AG04450 (cell line): ENCODE data around the gene H19. TPM values are rescaled to one million over a fixed set of nuclear protein-coding genes. Genes with fewer than 3 reads are reported as not detected.

Experiments
- CTCF ChIA-PET: fragments of 300-600, 350-600 bp; formaldehyde crosslinking; extraction: SDS; loops from one replicate; lab custom pipeline; 2022; ENCODE audit warnings: antibody characterized with exemption, inconsistent platforms; lab: Charles Lee
- POLR2A ChIA-PET: fragments of 350-600 bp; formaldehyde crosslinking; extraction: SDS; loops from one replicate; lab custom pipeline; 2021; ENCODE audit warnings: antibody characterized with exemption, inconsistent platforms; lab: Yijun Ruan, JAX
- DNase-seq: peaks from one replicate; pipeline ENCODE4 v3.0.0-alpha.2; 2011; ENCODE audit warnings: low read depth, low spot score
- H3K27ac ChIP-seq: one replicate; pipeline ENCODE4 v1.5.1; 2012; ENCODE audit warnings: low read depth, low read length, control low read depth
- H3K27me3 ChIP-seq: one replicate; pipeline ENCODE4 v1.6.0; 2012; ENCODE audit warnings: low read length; ENCODE audit not compliant: control insufficient read depth, insufficient read depth
- H3K4me3 ChIP-seq: 2 replicates; pipeline ENCODE4 v1.5.1; 2011; ENCODE audit warnings: mild to moderate bottlenecking, low read depth, low read length, control low read depth
- H3K9me3 ChIP-seq: 2 replicates; pipeline ENCODE4 v1.5.1; 2012; ENCODE audit warnings: low read length; ENCODE audit not compliant: control insufficient read depth, insufficient read depth
- polyA minus RNA-seq: library from RNA; depleted of rRNA, polyadenylated mRNA; stranded (reverse); fragments of >200 nt; gene quantifications from 2 replicates; pipeline ENCODE4 v1.2.3, GENCODE V29; 2011; rRNA and poly(A)+ RNA removed
- polyA plus RNA-seq: library from polyadenylated mRNA; depleted of rRNA; stranded (reverse); fragments of >200 nt; gene quantifications from 2 replicates; pipeline ENCODE4 v1.2.3, GENCODE V29; 2011; rRNA removed
- TF ChIP-seq, protein P1 (sequence below): IDR thresholded peaks from 2 replicates; pipeline ENCODE4 v1.5.1; 2011; ENCODE audit warnings: low read depth, low read length, control low read depth, inconsistent platforms

Gene H19
- polyA plus RNA-seq = 0.10 and 0.21 TPM in 2 replicates
- not detected in 2 replicates for polyA minus RNA-seq

DNA sequence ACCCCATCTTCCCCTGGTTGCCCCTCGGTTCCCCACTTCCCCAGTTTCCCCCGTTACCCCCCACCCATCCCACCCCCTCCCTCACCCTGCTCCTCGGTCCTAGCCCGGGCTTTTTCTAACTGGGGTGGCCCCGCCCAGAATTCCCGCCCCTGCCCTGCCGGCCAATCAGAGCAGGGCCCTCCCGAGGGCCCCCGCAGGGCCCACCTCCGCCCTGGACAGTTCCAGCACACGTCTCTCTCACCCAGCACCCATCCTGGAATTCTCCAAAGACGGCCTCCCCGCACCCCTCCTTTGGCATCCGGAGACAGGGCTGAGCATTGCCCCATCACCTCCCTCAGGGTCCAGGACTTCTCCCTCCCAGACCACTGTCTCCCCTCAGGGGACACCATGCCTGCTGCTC is at the start of gene H19:
TSS of gene H19 (minus strand) at position 88 of the 400 bp plus-strand sequence.
- CTCF ChIA-PET = interaction anchor here (0.7 to 1.6 kb wide), 5 partner anchors 50 to 345 kb away, joined by 3 to 8 read pairs (median 3); partner anchors contain the start of gene MRPL23
- POLR2A ChIA-PET = no interaction called here
- Histone ChIP-seq H3K27ac (no peak within 1 kb of the TSS), H3K4me3 (no peak within 1 kb of the TSS), H3K27me3 (no peaks in the 10 kb centered on the region), H3K9me3 (no peaks in the 10 kb centered on the region)
- TF ChIP-seq, protein P1, sequence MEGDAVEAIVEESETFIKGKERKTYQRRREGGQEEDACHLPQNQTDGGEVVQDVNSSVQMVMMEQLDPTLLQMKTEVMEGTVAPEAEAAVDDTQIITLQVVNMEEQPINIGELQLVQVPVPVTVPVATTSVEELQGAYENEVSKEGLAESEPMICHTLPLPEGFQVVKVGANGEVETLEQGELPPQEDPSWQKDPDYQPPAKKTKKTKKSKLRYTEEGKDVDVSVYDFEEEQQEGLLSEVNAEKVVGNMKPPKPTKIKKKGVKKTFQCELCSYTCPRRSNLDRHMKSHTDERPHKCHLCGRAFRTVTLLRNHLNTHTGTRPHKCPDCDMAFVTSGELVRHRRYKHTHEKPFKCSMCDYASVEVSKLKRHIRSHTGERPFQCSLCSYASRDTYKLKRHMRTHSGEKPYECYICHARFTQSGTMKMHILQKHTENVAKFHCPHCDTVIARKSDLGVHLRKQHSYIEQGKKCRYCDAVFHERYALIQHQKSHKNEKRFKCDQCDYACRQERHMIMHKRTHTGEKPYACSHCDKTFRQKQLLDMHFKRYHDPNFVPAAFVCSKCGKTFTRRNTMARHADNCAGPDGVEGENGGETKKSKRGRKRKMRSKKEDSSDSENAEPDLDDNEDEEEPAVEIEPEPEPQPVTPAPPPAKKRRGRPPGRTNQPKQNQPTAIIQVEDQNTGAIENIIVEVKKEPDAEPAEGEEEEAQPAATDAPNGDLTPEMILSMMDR = no peak
- DNase-seq = no peak

DNA sequence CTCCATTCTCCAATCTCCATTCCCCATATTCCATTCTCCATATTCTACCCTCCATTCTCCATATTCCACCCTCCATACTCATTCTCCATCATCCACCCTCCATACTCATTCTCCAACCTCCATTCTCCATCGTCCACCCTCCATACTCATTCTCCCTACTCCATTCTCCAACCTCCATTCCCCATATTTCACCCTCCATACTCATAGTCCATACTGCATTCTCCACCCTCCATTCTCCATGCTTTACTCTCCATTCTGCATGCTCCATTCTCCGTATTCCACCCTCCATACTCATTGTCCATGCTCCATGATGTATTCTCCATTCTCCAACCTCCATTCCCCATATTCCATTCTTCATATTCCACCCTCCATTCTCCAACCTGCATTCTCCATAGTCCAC is 44.3 kb upstream of the H19 start:
- no peak overlapping the region for H3K27ac ChIP-seq
- CTCF ChIA-PET = no interaction called here
- POLR2A ChIA-PET = no interaction called here
- H3K4me3 ChIP-seq = no peak overlapping the region
- TF ChIP-seq, protein P1 = no peak
- no peak for DNase-seq
- peaks cover 15% of the 10 kb centered on the region for H3K27me3 ChIP-seq
- H3K9me3 ChIP-seq = no peaks in the 10 kb centered on the region

DNA sequence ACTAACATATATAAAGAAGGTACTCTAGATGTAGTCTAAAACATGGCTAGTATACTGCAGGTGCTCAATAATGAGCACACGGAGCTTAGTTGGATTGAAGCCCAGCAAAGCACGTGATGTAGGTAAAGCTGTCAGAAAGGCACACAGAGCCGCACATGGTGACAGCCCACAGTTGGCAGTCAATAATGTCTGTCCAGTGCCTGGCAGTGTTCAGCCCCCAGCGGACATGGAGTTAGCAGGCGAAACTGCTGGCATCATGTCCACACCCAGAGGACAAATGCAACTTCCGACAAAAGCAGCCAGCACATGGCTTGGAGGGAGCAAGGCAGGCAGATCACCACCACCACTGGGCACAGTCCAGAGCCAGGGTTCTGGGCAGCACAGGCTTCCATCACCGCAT is 43.5 kb upstream of the H19 start:
- ChIA-PET POLR2A (no interaction called here), CTCF (interaction anchor here (8.8 kb wide), 1 partner anchor 111 kb away, joined by 557 read pairs; no protein-coding TSS in a partner anchor)
- H3K27me3 ChIP-seq = peaks cover 9% of the 10 kb centered on the region
- DNase-seq = no peak
- H3K27ac ChIP-seq = no peak overlapping the region
- H3K4me3 ChIP-seq = no peak overlapping the region
- H3K9me3 ChIP-seq = no peaks in the 10 kb centered on the region
- TF ChIP-seq, protein P1 = no peak

DNA sequence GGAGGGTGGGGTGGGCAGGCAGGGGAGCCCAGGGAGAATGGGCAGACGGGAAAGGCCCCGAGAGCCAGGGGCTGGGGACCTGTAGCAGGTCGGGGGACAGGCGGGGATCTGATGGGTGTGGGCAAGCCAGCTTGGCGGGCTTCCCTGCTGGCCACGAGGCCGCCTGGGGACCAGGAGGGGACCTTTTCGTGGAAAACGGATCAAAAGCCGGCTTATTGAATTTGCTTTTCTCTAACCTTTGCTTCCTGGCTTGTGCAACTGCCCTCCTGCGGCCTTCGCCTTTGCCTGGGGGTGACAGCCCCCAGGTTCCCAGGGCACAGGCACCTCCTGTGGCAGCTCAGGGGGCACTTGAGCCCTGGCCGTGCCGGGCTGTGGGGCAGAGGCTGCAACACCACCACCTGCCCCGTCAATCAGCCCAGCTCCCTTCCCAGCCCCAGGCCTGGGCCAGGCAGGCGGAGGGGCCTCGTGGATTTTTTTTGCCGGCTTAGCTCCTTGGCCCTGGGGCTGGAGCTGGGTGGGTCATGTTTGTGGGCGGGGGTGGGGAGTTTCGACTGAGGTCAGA is 41.6 kb upstream of the H19 start:
- Histone ChIP-seq H3K27me3 (peaks cover 4% of the 10 kb centered on the region), H3K27ac (no peak overlapping the region), H3K4me3 (no peak overlapping the region), H3K9me3 (no peaks in the 10 kb centered on the region)
- no peak for DNase-seq
- ChIA-PET POLR2A (no interaction called here), CTCF (interaction anchor here (2.2 to 8.8 kb wide), 2 partner anchors 112 to 386 kb away, joined by 13 to 557 read pairs; no protein-coding TSS in a partner anchor)
- TF ChIP-seq, protein P1 = no peak

DNA sequence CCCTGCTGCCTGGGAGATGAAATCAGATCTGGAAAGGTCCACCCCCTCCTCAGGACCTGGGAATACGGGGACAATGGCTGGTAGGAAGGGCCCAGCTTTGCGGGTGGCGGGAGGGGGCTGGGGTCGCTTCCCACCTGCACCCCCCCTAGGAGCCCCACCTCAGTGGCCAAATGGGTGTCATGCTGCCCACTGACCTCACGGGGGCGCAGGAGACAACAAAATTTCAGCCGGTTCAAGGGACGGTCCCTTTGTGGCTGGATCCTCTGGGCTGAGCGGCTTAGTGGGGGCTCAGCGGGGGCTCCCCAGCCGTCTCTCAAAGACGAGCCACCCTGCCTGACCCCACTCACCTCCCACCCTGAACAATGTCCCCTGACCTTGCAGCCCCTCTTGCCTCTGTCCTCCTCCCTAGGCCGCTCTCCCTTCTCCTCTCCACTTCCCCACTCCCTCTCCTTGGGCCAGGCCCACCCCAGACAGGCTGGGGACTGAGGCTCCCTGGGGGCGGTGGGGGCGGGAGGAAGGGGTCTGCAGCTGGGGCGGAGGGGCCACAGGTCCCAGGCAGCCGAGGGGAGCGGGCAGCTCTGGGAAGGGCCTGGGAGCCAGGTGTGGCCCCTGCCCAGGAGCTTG is 39.3 kb upstream of the H19 start:
- POLR2A ChIA-PET = interaction anchor here (1.0 kb wide), 1 partner anchor 114 kb away, joined by 4 read pairs; no protein-coding TSS in a partner anchor
- TF ChIP-seq, protein P1 = no peak
- DNase-seq = no peak
- CTCF ChIA-PET = interaction anchor here (0.7 to 8.8 kb wide), 13 partner anchors 8 to 384 kb away, joined by 3 to 557 read pairs (median 4); no protein-coding TSS in a partner anchor
- no peaks in the 10 kb centered on the region for H3K9me3 ChIP-seq
- H3K27me3 ChIP-seq = no peaks in the 10 kb centered on the region
- no peak overlapping the region for H3K27ac ChIP-seq
- no peak overlapping the region for H3K4me3 ChIP-seq
